Right atrium auricular region (tissue), 2 donors: ENCODE measurements around the gene TSPAN1. TPM values are rescaled to one million over a fixed set of nuclear protein-coding genes. Genes with fewer than 3 reads are reported as not detected.

Experiments
- DNase-seq: peaks from one replicate; pipeline ENCODE4 v3.0.0-alpha.2; 2019; ENCODE audit warnings: low spot score
- H3K27ac ChIP-seq, 2 donors: fragments of 200-600 bp; sonication (generic); 1 replicate in 1 of 2; 2 replicates in 1 of 2; pipeline ENCODE4 v1.5.1; 2016 to 2019
- H3K27me3 ChIP-seq, 2 donors: fragments of 200-600 bp; sonication (generic); one replicate each; pipeline versions ENCODE4 v1.5.1 to v1.6.0; 2017 to 2019
- H3K36me3 ChIP-seq: fragments of 200-600 bp; sonication (generic); one replicate; pipeline ENCODE4 v1.5.1; 2016
- H3K4me1 ChIP-seq, 2 donors: fragments of 200-600 bp; sonication (generic); one replicate each; pipeline versions ENCODE4 v1.5.1 to v1.6.0; 2017 to 2019
- H3K4me3 ChIP-seq, 2 donors: fragments of 200-600 bp; sonication (generic); 1 replicate in 1 of 2; 2 replicates in 1 of 2; pipeline ENCODE4 v1.5.1; 2017 to 2019; ENCODE audit warnings: mild to moderate bottlenecking in 1 of 2, moderate library complexity in 1 of 2
- H3K9me3 ChIP-seq, 2 donors: fragments of 200-600 bp; sonication (generic); one replicate each; pipeline ENCODE4 v1.5.1; 2019
- CTCF ChIP-seq, 2 donors: fragments of 200-600 bp; sonication (generic); IDR thresholded peaks; one replicate each; pipeline ENCODE4 v1.5.1; 2019; ENCODE audit warnings: antibody characterized with exemption in 2 of 2
- total RNA-seq, 2 donors: library from RNA; depleted of rRNA; stranded (reverse); fragments of >200 nt; gene quantifications; one replicate each; pipeline ENCODE4 v1.1.0, GENCODE V29; 2016

Gene TSPAN1
- total RNA-seq, 2 donors from 2014 or later = 2.0 to 2.3 TPM

- no peak for TF ChIP-seq CTCF (IDR thresholded peaks at IDR 0.05)
- Histone ChIP-seq H3K27me3 (no peaks in the 10 kb centered on the region), H3K36me3 (no peaks in the 10 kb centered on the region), H3K27ac (no peak overlapping the region), H3K4me3 (no peak overlapping the region), H3K9me3 (no peaks in the 10 kb centered on the region), H3K4me1 (peaks cover 0 to 25% of the 10 kb centered on the region in 2 donors)
- no peak for DNase-seq
Observed at GRCh38 chr1:46136711-46137110, 38.2 kb upstream of the TSPAN1 start.

DNA sequence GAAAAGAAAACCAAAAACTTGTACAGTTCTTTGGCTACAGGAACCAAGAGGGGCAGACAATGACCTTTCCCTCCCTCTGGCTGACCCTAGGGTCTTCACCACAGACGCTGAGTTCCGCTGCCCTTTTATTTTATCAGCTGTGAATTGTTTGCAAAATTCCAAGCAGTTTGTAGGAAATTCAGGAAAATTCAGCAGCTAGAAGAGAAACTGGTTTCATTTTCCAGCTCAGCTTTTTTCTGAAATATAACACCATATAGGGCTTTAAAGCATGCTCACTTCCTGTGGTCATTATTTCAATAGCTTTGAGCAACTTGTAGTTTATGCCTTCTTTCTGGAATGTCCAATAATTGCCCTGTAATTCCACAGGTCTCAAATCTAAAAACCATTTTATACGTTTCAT lies 37.0 kb upstream of the TSPAN1 start:
- no peak overlapping the region for H3K4me3 ChIP-seq
- H3K4me1 ChIP-seq = peaks cover 0 to 25% of the 10 kb centered on the region in 2 donors
- H3K27me3 ChIP-seq = no peaks in the 10 kb centered on the region
- DNase-seq = no peak
- peak overlapping the region in 1 of 2 donors; percentile 17 for H3K27ac ChIP-seq
- TF ChIP-seq CTCF (IDR thresholded peaks at IDR 0.05) = no peak
- no peaks in the 10 kb centered on the region for H3K36me3 ChIP-seq
- no peaks in the 10 kb centered on the region for H3K9me3 ChIP-seq

DNA sequence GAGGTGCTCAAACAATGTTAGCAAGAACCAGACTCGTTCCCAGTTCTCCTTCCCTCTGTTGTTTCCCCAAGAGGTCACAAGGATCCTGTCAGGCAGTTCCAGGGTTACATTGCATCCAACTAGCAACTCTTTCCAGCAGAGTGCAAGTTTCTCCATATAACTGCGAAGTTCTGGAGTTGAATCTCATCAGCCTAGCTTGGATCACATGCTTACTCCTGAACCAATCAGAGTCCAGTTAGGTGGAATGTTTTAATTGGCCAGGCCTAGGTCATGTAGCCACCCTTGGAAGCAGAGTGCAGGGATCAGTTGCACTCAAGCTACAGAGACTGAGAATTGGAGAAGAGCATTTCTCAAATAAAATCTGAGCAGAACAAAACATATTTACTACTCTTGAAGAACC lies 26.6 kb upstream of the TSPAN1 start:
- H3K9me3 ChIP-seq = no peaks in the 10 kb centered on the region
- no peaks in the 10 kb centered on the region for H3K4me1 ChIP-seq
- no peak for DNase-seq
- H3K36me3 ChIP-seq = no peaks in the 10 kb centered on the region
- TF ChIP-seq CTCF (IDR thresholded peaks at IDR 0.05) = no peak
- H3K27me3 ChIP-seq = no peaks in the 10 kb centered on the region
- no peak overlapping the region for H3K27ac ChIP-seq
- no peak overlapping the region for H3K4me3 ChIP-seq

DNA sequence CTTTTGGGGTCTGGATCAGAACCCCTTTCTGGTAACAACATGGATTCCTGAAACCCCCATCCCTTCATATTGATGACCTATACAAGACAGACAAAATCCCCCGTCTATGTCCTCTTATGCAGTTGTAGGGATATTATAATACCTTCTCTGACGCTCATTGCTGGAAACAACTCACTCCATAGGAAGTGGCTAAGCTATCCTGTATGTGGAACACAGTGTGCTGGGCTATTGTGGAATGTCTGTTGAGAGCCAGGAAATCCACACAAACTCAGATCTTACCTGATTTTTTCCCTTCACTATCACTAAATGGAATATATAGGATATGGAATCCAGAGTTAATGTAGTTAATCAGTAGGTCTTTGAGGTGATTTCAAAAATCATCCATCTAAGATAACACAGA lies 24.8 kb upstream of the TSPAN1 start:
- TF ChIP-seq CTCF (IDR thresholded peaks at IDR 0.05) = no peak
- DNase-seq = no peak
- peak overlapping the region; percentile 58 to 72 for H3K27ac ChIP-seq

DNA sequence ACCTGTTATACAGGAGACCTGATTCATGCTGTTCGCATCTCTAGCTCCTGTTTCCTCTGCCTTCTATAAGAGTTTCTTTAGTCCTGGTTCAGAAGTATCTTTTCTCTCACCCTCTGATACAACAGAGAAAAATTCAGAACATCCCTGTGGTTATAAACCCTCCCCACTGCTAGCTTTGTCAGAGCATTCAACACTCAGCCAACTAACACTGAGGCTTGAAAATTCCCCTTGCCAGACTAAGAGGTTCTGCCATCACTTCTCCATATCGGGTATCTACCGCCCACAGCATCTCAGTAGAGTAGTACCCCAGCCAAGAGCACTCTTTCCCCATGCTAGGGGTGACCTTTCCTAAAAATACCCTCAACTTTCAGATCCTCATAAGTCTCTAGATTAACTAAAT lies 22.9 kb upstream of the TSPAN1 start:
- no peaks in the 10 kb centered on the region for H3K4me1 ChIP-seq
- H3K27me3 ChIP-seq = no peaks in the 10 kb centered on the region
- no peak for DNase-seq
- H3K27ac ChIP-seq = peak overlapping the region in 1 of 2 donors; percentile 61
- no peak for TF ChIP-seq CTCF (IDR thresholded peaks at IDR 0.05)
- no peak overlapping the region for H3K4me3 ChIP-seq
- no peaks in the 10 kb centered on the region for H3K36me3 ChIP-seq
- H3K9me3 ChIP-seq = no peaks in the 10 kb centered on the region

More for the DNA sequence above, 24.8 kb upstream of the TSPAN1 start:
- Histone ChIP-seq H3K27me3 (no peaks in the 10 kb centered on the region), H3K9me3 (no peaks in the 10 kb centered on the region), H3K4me3 (no peak overlapping the region), H3K36me3 (no peaks in the 10 kb centered on the region), H3K4me1 (no peaks in the 10 kb centered on the region)

GRCh38 chr1:46153228-46153627 lies 21.7 kb upstream of the TSPAN1 start:
- no peak overlapping the region for H3K4me3 ChIP-seq
- no peaks in the 10 kb centered on the region for H3K27me3 ChIP-seq
- no peaks in the 10 kb centered on the region for H3K4me1 ChIP-seq
- no peak overlapping the region for H3K27ac ChIP-seq
- H3K9me3 ChIP-seq = no peaks in the 10 kb centered on the region
- no peak for TF ChIP-seq CTCF (IDR thresholded peaks at IDR 0.05)
- H3K36me3 ChIP-seq = no peaks in the 10 kb centered on the region
- DNase-seq = no peak
